CD14-positive monocyte (primary cell): ENCODE measurements around the gene CFAP410. TPM values are rescaled to one million over a fixed set of nuclear protein-coding genes. Genes with fewer than 3 reads are reported as not detected.

Experiments used
- DNase-seq, 3 donors: peaks; one replicate each; pipeline ENCODE4 v3.0.0-alpha.2; 2011 to 2022
- H2AFZ ChIP-seq: 2 replicates; pipeline ENCODE4 v1.6.0; 2012; ENCODE audit warnings: mild to moderate bottlenecking, low read depth, low read length, inconsistent platforms; ENCODE audit not compliant: insufficient read depth, poor library complexity, severe bottlenecking
- H3K27ac ChIP-seq, 2 donors: 1 replicate in 1 of 2; 2 replicates in 1 of 2; pipeline ENCODE4 v1.5.1; 2012 to 2013; ENCODE audit warnings: low read length in 2 of 2, control low read depth in 1 of 2, inconsistent platforms in 1 of 2, low read depth in 1 of 2, mild to moderate bottlenecking in 1 of 2
- H3K27me3 ChIP-seq, 2 donors: one replicate each; pipeline versions ENCODE4 v1.6.0 to v1.6.1; 2011 to 2013; ENCODE audit warnings: low read length in 2 of 2; ENCODE audit not compliant: control insufficient read depth in 2 of 2, insufficient read depth in 2 of 2
- H3K36me3 ChIP-seq, 2 donors: replicated peaks in 1 of 2; 1 replicate in 1 of 2; 2 replicates in 1 of 2; pipeline versions ENCODE4 v1.5.1 to v1.6.1; 2012 to 2013; ENCODE audit warnings: low read length in 2 of 2, control low read depth in 1 of 2, inconsistent platforms in 1 of 2, mild to moderate bottlenecking in 1 of 2; ENCODE audit not compliant: insufficient read depth in 2 of 2, control insufficient read depth in 1 of 2
- H3K4me1 ChIP-seq, 2 donors: 1 replicate in 1 of 2; 2 replicates in 1 of 2; pipeline versions ENCODE4 v1.5.1 to v1.6.1; 2012 to 2013; ENCODE audit warnings: low read length in 2 of 2, control low read depth in 1 of 2, inconsistent platforms in 1 of 2, mild to moderate bottlenecking in 1 of 2, moderate library complexity in 1 of 2; ENCODE audit not compliant: insufficient read depth in 2 of 2, control insufficient read depth in 1 of 2
- H3K4me2 ChIP-seq: replicated peaks from 2 replicates; pipeline ENCODE3; 2012; ENCODE audit warnings: low read length, moderate library complexity, mild to moderate bottlenecking; ENCODE audit not compliant: poor library complexity, severe bottlenecking; ENCODE audit errors: extremely low read depth
- H3K4me3 ChIP-seq, 3 experiments: fragments of 200-600 bp in 1 of 3; sonication (generic) in 1 of 3; replicated peaks in 1 of 3; 1 replicate in 2 of 3; 2 replicates in 1 of 3; pipeline ENCODE4 v1.5.1; 2011 to 2013; ENCODE audit warnings: low read length in 3 of 3, mild to moderate bottlenecking in 3 of 3, control low read depth in 2 of 3, low read depth in 2 of 3, inconsistent platforms in 1 of 3, moderate library complexity in 1 of 3
- H3K79me2 ChIP-seq: 2 replicates; pipeline ENCODE4 v1.6.0; 2012; ENCODE audit warnings: mild to moderate bottlenecking, control low read depth, inconsistent platforms, low read length, moderate library complexity; ENCODE audit not compliant: insufficient read depth
- H3K9ac ChIP-seq: 2 replicates; pipeline ENCODE4 v1.6.0; 2017; ENCODE audit warnings: low read length, mild to moderate bottlenecking; ENCODE audit not compliant: insufficient read depth, poor library complexity, severe bottlenecking
- H3K9me3 ChIP-seq, 2 donors: replicated peaks in 1 of 2; 1 replicate in 1 of 2; 2 replicates in 1 of 2; pipeline versions ENCODE4 v1.5.1 to v1.6.1; 2012 to 2013; ENCODE audit warnings: low read length in 2 of 2, control low read depth in 1 of 2; ENCODE audit not compliant: control insufficient read depth in 1 of 2, insufficient read depth in 1 of 2
- H4K20me1 ChIP-seq: 2 replicates; pipeline ENCODE4 v1.6.0; 2012; ENCODE audit warnings: mild to moderate bottlenecking, low read length, control low read depth, moderate library complexity; ENCODE audit not compliant: insufficient read depth
- H3K27ac Mint-ChIP-seq, 7 donors: one replicate each; pipeline ENCODE4 v1.8.0; 2020; ENCODE audit warnings: mild to moderate bottlenecking in 7 of 7, mixed read lengths in 7 of 7, moderate library complexity in 6 of 7, inconsistent platforms in 2 of 7
- H3K27me3 Mint-ChIP-seq, 3 donors: one replicate each; pipeline ENCODE4 v1.8.0; 2021 to 2022; ENCODE audit warnings: low read depth in 3 of 3, mild to moderate bottlenecking in 3 of 3, mixed read lengths in 3 of 3, moderate library complexity in 3 of 3, inconsistent platforms in 1 of 3
- H3K36me3 Mint-ChIP-seq, 2 donors: one replicate each; pipeline ENCODE4 v1.8.0; 2020; ENCODE audit warnings: mixed read lengths in 2 of 2, inconsistent platforms in 1 of 2, mild to moderate bottlenecking in 1 of 2
- H3K4me1 Mint-ChIP-seq: one replicate; pipeline ENCODE4 v1.8.0; 2020; ENCODE audit warnings: mild to moderate bottlenecking, mixed read lengths
- H3K4me3 Mint-ChIP-seq, 2 donors: one replicate each; pipeline ENCODE4 v1.8.0; 2020; ENCODE audit warnings: mild to moderate bottlenecking in 2 of 2, mixed read lengths in 2 of 2, moderate library complexity in 1 of 2
- H3K9me3 Mint-ChIP-seq, 7 donors: one replicate each; pipeline ENCODE4 v1.8.0; 2020 to 2022; ENCODE audit warnings: mixed read lengths in 7 of 7, mild to moderate bottlenecking in 6 of 7, moderate library complexity in 6 of 7, inconsistent platforms in 2 of 7
- WGBS: methylation state at CpG from one replicate; pipeline ENCODE4 v1.1.5; 2013; ENCODE audit warnings: missing lambda C conversion rate; ENCODE audit not compliant: insufficient coverage; 5-methylcytosine and 5-hydroxymethylcytosine counted together
- intact Hi-C, 2 donors: fragments of 100-400 bp; cut with micrococcal nuclease; formaldehyde crosslinking; loops; one replicate each; pipeline versions ENCODE4 v1.15.0 to v1.15.1; 2023
- polyA minus RNA-seq: library from RNA; depleted of rRNA, polyadenylated mRNA; stranded (reverse); fragments of >200 nt; gene quantifications from 2 replicates; pipeline ENCODE4 v1.2.3, GENCODE V29; 2012
- polyA plus RNA-seq, 3 donors: library from polyadenylated mRNA; depleted of rRNA in 1 of 3; unstranded in 2 of 3; stranded (reverse) in 1 of 3; fragments of 300-500 nt in 2 of 3; fragments of >200 nt in 1 of 3; fragmentation: Illumina TruSeq in 2 of 3; gene quantifications; 1 replicate in 2 of 3; 2 replicates in 1 of 3; pipeline ENCODE4 v1.2.3, GENCODE V29; 2012 to 2021
- total RNA-seq, 12 experiments: library from RNA in 1 of 12; stranded (reverse) in 1 of 12; fragments of 120-200 nt in 1 of 12; gene quantifications; one replicate each; pipeline ENCODE4 v1.2.4 and lab custom pipeline; 2013 to 2026; ENCODE audit warnings: mixed read lengths in 6 of 12, inconsistent platforms in 1 of 12
- TF ChIP-seq, protein P1 (sequence below): fragments of 200-600 bp; IDR thresholded peaks from one replicate; pipeline ENCODE4 v1.8.0; 2022; ENCODE audit warnings: antibody characterized with exemption, mild to moderate bottlenecking

Gene CFAP410
- 15.1 TPM for total RNA-seq (2013)
- 10 to 100 TPM; 14.8 to 23.5 (median 17.3) TPM for polyA plus RNA-seq
- polyA minus RNA-seq, result 9.6 and 16.8 TPM in 2 replicates
- 3.7 to 12.8 (median 8.2) reads per million in 11 experiments for total RNA-seq (lab: John Stamatoyannopoulos, UW)

DNA sequence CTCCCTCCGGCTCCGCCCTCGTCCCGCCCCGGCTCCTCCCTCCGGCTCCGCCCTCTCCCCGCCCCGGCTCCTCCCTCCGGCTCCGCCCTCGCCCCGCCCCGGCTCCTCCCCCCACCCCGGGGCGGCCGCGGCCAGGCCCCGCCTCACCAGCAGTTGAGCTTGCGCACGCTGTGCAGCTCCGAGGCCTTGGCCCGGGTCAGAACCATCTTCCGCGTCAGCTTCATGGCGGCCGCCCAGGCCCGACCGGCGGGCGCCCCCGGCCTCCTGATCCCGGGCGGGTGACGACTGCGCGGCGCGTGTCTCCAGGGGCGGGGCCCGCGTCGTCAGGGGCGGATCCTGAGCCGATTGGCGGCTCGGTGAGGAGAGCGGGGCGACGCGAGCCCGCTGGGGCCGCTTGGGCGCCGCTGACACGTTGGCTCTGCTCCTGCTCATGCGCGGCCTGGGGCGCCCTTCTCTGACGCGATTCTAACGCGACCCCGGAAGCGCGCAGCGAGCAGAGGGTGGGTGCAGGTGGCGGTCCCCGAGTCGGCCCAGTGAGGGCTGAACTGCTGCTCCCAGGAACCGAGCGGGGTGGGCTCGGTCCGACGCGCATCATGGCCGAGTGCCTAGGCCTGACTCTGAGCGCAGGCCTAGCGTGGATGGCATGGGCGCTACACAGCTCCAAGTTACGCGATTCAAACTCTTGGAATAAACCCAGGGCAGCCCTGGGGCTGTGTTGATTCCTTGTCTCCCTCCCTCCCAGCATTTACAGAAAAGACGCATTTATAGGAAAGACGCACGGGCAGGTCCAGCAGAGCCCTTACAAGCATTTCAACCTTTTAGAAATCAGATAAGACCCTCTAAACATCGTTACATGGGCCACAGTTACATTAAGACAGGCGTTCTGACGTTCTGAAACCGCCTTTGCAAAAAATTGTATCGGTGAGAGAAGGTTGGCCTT, at the start of gene CFAP410:
Gene CFAP410 (minus strand): TSS at position 420 of the 940 bp plus-strand sequence. CDS start 196 bp downstream, at position 224.
- Histone ChIP-seq H3K4me3 (peak within 1 kb of the TSS; percentile 61 to 91 (median 65)), H3K9ac (peak within 1 kb of the TSS; percentile 91), H3K4me1 (peaks cover 10 to 18% of the 10 kb centered on the region in 2 donors), H3K36me3 (peaks cover 0 to 14% of the 10 kb centered on the region in 2 donors), H4K20me1 (peaks cover 4% of the 10 kb centered on the region), H3K27me3 (no peaks in the 10 kb centered on the region), H3K79me2 (no peaks in the 10 kb centered on the region), H2AFZ (peak within 1 kb of the TSS; percentile 86), H3K9me3 (no peaks in the 10 kb centered on the region), H3K27ac (peak within 1 kb of the TSS; percentile 86 to 97), H3K4me2 (peak within 1 kb of the TSS; percentile 88)
- peaks cover 4 to 10% (median 5%) of the 10 kb centered on the region in 3 donors for H3K27me3 Mint-ChIP-seq
- H3K36me3 Mint-ChIP-seq, result peaks cover 12 to 13% of the 10 kb centered on the region in 2 donors
- intact Hi-C loops, result loop anchor here (2.0 to 10.0 kb wide), 7 partner anchors 38 to 1303 kb away; partner anchors contain the start of genes SUMO3 (in 2 of the 2), LRRC3 (in 1 of the 2), PCBP3 (in 1 of the 2) and PFKL (in 1 of the 2)
- H3K27ac Mint-ChIP-seq, result peak within 1 kb of the TSS; percentile 95 to 99 (median 96)
- peak; percentile 95 to 96 (median 95) for DNase-seq
- WGBS, result under 1% methylated on average over 70 of the region's 90 CpGs
- TF ChIP-seq, protein P1, sequence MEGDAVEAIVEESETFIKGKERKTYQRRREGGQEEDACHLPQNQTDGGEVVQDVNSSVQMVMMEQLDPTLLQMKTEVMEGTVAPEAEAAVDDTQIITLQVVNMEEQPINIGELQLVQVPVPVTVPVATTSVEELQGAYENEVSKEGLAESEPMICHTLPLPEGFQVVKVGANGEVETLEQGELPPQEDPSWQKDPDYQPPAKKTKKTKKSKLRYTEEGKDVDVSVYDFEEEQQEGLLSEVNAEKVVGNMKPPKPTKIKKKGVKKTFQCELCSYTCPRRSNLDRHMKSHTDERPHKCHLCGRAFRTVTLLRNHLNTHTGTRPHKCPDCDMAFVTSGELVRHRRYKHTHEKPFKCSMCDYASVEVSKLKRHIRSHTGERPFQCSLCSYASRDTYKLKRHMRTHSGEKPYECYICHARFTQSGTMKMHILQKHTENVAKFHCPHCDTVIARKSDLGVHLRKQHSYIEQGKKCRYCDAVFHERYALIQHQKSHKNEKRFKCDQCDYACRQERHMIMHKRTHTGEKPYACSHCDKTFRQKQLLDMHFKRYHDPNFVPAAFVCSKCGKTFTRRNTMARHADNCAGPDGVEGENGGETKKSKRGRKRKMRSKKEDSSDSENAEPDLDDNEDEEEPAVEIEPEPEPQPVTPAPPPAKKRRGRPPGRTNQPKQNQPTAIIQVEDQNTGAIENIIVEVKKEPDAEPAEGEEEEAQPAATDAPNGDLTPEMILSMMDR, result no peak
- peak within 1 kb of the TSS; percentile 82 to 94 for H3K4me3 Mint-ChIP-seq
- H3K4me1 Mint-ChIP-seq, result peaks cover 15% of the 10 kb centered on the region
- H3K9me3 Mint-ChIP-seq, result peaks cover 0 to 1% (median 0%) of the 10 kb centered on the region in 7 donors

DNA sequence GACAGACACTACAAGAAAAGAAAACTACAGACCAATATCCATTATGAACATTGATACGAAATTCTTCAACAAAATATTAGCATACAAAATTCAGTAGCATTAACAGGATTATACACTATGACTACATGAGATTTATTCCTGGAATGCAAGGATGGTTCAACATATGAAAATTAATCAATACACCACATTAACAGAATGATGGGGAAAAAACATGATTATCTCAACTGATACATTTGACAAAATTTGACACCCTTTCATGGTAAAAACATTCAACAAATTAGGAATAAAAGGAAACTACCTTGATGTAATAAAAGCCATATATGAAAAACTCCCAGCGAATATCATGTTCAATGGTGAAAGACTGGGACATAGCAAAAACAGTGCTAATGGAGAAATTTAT, 45.8 kb upstream of the CFAP410 start:
- H3K9me3 ChIP-seq, result peaks cover 18 to 35% of the 10 kb centered on the region in 2 donors
- H3K4me3 Mint-ChIP-seq, result no peak overlapping the region
- TF ChIP-seq, protein P1, result no peak
- no peak overlapping the region for H3K9ac ChIP-seq
- H3K4me3 ChIP-seq, result no peak overlapping the region
- no peaks in the 10 kb centered on the region for H3K4me1 Mint-ChIP-seq
- no peak for DNase-seq
- peaks cover 5% of the 10 kb centered on the region for H4K20me1 ChIP-seq
- no peaks in the 10 kb centered on the region for H3K4me1 ChIP-seq
- H3K79me2 ChIP-seq, result peaks cover 5% of the 10 kb centered on the region
- H2AFZ ChIP-seq, result no peak overlapping the region
- H3K27ac Mint-ChIP-seq, result no peak overlapping the region
- H3K27me3 Mint-ChIP-seq, result peaks cover 0 to 2% (median 0%) of the 10 kb centered on the region in 3 donors
- H3K27ac ChIP-seq, result no peak overlapping the region
- H3K36me3 ChIP-seq, result peaks cover 59 to 80% of the 10 kb centered on the region in 2 donors
- no peak overlapping the region for H3K4me2 ChIP-seq
- no CpG with 5 or more reads among the region's 2 CpGs for WGBS
- peaks cover 34 to 50% (median 42%) of the 10 kb centered on the region in 7 donors for H3K9me3 Mint-ChIP-seq
- intact Hi-C loops, result loop anchor here in 1 of 2 donors (10.0 kb wide), 1 partner anchor 50 kb away; the partner anchor contains the start of gene CFAP410
- peaks cover 78 to 89% of the 10 kb centered on the region in 2 donors for H3K36me3 Mint-ChIP-seq
- H3K27me3 ChIP-seq, result no peaks in the 10 kb centered on the region
